ENCODE results near the gene EFNB2. TPM values are rescaled to one million over a fixed set of nuclear protein-coding genes. Genes with fewer than 3 reads are reported as not detected.

Gene EFNB2
- total RNA-seq, 2 donors from 2014 or later, result 27.2 to 45.2 TPM

DNA sequence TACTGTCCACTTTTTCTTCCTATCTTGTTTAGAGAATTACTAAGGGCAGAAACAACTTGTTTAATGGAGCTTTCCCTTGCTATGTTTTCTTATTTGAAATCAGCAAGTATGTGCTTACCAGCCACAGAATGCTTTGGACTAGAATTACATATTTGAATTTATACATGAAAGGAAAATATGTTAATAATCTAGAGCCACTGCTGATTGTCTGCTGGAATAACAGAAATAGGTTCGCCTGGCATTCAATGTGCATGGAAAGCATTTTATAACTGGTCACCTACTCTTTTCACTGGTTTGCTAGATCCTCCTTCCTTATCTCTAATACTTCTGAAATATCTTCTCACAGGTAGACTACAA, 8.0 kb downstream of the EFNB2 start:
- H3K27ac ChIP-seq, result no peak overlapping the region
- ATAC-seq (ENCODE audit: insufficient number of reproducible peaks, low FRiP score, low read depth), result no peak

GRCh38 chr13:106526738-106527444, 8.6 kb downstream of the EFNB2 start:
- Histone ChIP-seq H3K9me3 (no peaks in the 10 kb centered on the region), H3K27me3 (replicated peaks; ENCODE audit: insufficient read depth) (no peaks in the 10 kb centered on the region), H3K27ac (no peak overlapping the region), H3K4me3 (no peak overlapping the region), H3K4me1 (ENCODE audit: control insufficient read depth in 1 of 2, low read depth in 2 of 2) (peaks cover 0 to 65% of the 10 kb centered on the region in 2 donors), H3K36me3 (no peaks in the 10 kb centered on the region)
- TF ChIP-seq, protein P1, sequence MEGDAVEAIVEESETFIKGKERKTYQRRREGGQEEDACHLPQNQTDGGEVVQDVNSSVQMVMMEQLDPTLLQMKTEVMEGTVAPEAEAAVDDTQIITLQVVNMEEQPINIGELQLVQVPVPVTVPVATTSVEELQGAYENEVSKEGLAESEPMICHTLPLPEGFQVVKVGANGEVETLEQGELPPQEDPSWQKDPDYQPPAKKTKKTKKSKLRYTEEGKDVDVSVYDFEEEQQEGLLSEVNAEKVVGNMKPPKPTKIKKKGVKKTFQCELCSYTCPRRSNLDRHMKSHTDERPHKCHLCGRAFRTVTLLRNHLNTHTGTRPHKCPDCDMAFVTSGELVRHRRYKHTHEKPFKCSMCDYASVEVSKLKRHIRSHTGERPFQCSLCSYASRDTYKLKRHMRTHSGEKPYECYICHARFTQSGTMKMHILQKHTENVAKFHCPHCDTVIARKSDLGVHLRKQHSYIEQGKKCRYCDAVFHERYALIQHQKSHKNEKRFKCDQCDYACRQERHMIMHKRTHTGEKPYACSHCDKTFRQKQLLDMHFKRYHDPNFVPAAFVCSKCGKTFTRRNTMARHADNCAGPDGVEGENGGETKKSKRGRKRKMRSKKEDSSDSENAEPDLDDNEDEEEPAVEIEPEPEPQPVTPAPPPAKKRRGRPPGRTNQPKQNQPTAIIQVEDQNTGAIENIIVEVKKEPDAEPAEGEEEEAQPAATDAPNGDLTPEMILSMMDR (IDR thresholded peaks at IDR 0.05), result no peak
- no peak for ATAC-seq (ENCODE audit: insufficient number of reproducible peaks, low FRiP score, low read depth)
- DNase-seq (ENCODE audit: low spot score), result no peak

More for the DNA sequence above, 8.0 kb downstream of the EFNB2 start:
- no peak for DNase-seq (ENCODE audit: low spot score)
- Histone ChIP-seq H3K36me3 (no peaks in the 10 kb centered on the region), H3K4me3 (no peak overlapping the region), H3K4me1 (ENCODE audit: control insufficient read depth in 1 of 2, low read depth in 2 of 2) (peaks cover 0 to 60% of the 10 kb centered on the region in 2 donors), H3K9me3 (no peaks in the 10 kb centered on the region), H3K27me3 (replicated peaks; ENCODE audit: insufficient read depth) (no peaks in the 10 kb centered on the region)
- TF ChIP-seq, protein P1 (IDR thresholded peaks at IDR 0.05), result no peak

DNA sequence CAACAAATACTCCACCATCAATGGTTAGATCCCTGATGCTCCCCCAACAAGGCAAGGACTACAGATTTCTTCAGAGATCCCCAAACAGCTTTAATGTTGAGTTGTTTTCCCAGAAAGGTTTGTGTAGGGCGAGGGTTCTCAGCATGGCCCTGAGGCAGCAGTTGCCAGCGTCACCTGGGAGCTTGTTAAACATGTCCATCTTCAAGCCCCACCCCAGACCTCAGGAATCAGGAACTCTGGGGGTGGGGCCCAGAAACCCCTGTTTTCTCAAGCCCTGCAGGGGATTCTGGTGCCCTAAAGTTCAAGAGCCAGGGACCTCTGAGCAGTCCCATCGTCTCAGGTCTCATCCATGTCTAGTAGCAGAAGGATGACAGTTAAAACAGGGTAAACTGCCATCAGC, 9.6 kb downstream of the EFNB2 start:
- Histone ChIP-seq H3K27me3 (replicated peaks; ENCODE audit: insufficient read depth) (no peaks in the 10 kb centered on the region), H3K4me1 (ENCODE audit: control insufficient read depth in 1 of 2, low read depth in 2 of 2) (peaks cover 0 to 69% of the 10 kb centered on the region in 2 donors), H3K4me3 (no peak overlapping the region), H3K36me3 (no peaks in the 10 kb centered on the region), H3K27ac (no peak overlapping the region), H3K9me3 (no peaks in the 10 kb centered on the region)
- no peak for DNase-seq (ENCODE audit: low spot score)
- ATAC-seq (ENCODE audit: insufficient number of reproducible peaks, low FRiP score, low read depth), result no peak
- TF ChIP-seq, protein P1 (IDR thresholded peaks at IDR 0.05), result no peak

DNA sequence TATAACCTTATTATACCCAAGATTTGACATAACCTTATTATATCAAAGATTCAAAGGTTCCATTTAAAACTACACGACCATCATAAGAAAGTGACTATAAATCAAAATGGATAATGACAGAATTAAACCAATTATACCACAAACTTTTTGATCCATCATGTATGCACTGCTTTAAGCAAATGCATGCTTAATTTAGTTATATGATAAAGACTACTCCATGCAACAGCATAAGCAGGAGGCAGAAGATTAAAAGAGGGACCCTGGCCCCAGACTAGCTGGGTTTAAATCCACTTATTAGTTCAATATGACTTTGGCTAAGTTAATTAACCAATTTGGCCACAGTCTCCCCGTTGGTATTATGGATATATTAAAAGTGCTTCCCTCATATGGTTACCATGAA, 11.4 kb downstream of the EFNB2 start:
- no peak overlapping the region for H3K27ac ChIP-seq
- H3K4me1 ChIP-seq (ENCODE audit: control insufficient read depth in 1 of 2, low read depth in 2 of 2), result peaks cover 0 to 71% of the 10 kb centered on the region in 2 donors
- TF ChIP-seq, protein P1 (IDR thresholded peaks at IDR 0.05), result no peak

DNA sequence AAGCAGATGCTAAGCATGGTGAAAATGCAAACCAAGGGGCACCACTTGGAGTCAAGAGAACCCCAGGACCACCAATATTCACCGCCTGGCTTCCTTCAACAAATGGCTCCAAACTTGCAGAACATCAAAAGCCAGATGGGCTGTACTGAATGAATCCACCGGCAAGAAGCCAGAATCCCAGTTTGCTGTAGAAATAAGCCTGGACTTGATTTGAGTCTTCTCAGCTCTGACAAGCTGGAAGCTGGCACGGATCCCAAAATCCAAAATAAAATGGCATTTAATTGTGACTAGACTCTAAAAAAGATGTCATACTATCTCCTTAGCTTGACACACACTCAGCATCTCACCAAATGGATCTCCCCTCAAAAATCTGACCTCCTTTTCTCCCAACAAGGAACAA, 11.9 kb downstream of the EFNB2 start:
- Histone ChIP-seq H3K36me3 (no peaks in the 10 kb centered on the region), H3K4me1 (ENCODE audit: control insufficient read depth in 1 of 2, low read depth in 2 of 2) (peaks cover 0 to 67% of the 10 kb centered on the region in 2 donors), H3K27ac (no peak overlapping the region), H3K27me3 (replicated peaks; ENCODE audit: insufficient read depth) (no peaks in the 10 kb centered on the region), H3K9me3 (no peaks in the 10 kb centered on the region), H3K4me3 (no peak overlapping the region)
- DNase-seq (ENCODE audit: low spot score) (no peak), ATAC-seq (ENCODE audit: insufficient number of reproducible peaks, low FRiP score, low read depth) (no peak)
- TF ChIP-seq, protein P1 (IDR thresholded peaks at IDR 0.05), result no peak

More for the DNA sequence above, 11.4 kb downstream of the EFNB2 start:
- H3K4me3 ChIP-seq, result no peak overlapping the region
- no peak for DNase-seq (ENCODE audit: low spot score)
- no peaks in the 10 kb centered on the region for H3K27me3 ChIP-seq (replicated peaks; ENCODE audit: insufficient read depth)
- ATAC-seq (ENCODE audit: insufficient number of reproducible peaks, low FRiP score, low read depth), result no peak
- H3K36me3 ChIP-seq, result no peaks in the 10 kb centered on the region
- H3K9me3 ChIP-seq, result no peaks in the 10 kb centered on the region

All from thoracic aorta (tissue), 2 donors.